GM12873 (cell line): ENCODE measurements around the gene KIF3C.

ENCODE experiments used
- TF ChIP-seq, protein P1 (sequence below): IDR thresholded peaks from 2 replicates; pipeline ENCODE4 v1.5.1; 2012; ENCODE audit warnings: low read depth, mild to moderate bottlenecking, moderate library complexity, low read length, control low read depth; ENCODE audit not compliant: insufficient read depth; ENCODE audit errors: missing control alignments

Gene KIF3C

DNA sequence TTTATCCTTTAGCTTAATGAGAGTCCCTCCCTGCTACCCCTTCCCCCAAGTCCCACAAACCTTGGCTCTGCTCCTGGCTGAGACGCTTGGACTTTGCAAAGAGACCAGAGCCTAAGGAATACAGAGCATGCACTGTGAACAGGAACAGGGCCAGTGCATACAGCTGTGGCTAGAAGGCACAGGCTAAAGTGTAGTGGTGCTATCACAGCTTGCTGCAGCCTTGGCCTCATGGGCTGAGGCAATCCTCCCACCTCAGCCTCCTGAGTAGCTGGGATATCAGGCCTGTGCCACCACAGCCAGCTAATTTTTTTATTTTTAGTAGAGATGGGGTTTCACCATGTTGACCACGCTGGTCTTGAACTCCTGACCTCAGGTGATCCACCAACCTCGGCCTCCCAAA lies 64.5 kb downstream of the KIF3C start:
- TF ChIP-seq, protein P1, sequence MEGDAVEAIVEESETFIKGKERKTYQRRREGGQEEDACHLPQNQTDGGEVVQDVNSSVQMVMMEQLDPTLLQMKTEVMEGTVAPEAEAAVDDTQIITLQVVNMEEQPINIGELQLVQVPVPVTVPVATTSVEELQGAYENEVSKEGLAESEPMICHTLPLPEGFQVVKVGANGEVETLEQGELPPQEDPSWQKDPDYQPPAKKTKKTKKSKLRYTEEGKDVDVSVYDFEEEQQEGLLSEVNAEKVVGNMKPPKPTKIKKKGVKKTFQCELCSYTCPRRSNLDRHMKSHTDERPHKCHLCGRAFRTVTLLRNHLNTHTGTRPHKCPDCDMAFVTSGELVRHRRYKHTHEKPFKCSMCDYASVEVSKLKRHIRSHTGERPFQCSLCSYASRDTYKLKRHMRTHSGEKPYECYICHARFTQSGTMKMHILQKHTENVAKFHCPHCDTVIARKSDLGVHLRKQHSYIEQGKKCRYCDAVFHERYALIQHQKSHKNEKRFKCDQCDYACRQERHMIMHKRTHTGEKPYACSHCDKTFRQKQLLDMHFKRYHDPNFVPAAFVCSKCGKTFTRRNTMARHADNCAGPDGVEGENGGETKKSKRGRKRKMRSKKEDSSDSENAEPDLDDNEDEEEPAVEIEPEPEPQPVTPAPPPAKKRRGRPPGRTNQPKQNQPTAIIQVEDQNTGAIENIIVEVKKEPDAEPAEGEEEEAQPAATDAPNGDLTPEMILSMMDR = no peak

- TF ChIP-seq, protein P1 = no peak
Measured at GRCh38 chr2:25912851-25913695, 69.2 kb downstream of the KIF3C start.

DNA sequence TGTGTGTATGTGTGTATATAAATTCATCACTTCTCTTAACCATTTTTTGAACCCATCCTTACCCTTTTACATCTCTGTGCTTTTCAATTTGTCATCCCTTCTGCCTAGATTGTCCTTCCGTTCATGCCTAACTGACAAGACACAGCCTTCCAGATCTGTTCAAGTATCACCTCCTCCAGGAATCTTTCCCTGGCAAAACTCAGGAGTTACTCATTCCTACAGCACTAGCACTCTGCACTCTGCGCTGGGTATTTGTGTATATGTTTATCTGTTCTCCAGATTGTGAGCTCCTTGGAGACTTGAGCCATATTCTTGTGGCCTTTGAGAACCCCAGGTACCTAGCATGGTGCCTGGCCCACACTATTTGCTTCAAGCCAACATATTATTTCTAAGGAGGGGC lies 77.2 kb downstream of the KIF3C start:
- TF ChIP-seq, protein P1 = no peak

GRCh38 chr2:25903216-25903776 lies 79.0 kb downstream of the KIF3C start:
- TF ChIP-seq, protein P1 = no peak

GRCh38 chr2:25899404-25899970 lies 82.8 kb downstream of the KIF3C start:
- TF ChIP-seq, protein P1 = no peak

- TF ChIP-seq, protein P1 = no peak
Measured at GRCh38 chr2:25897506-25897905, 84.8 kb downstream of the KIF3C start.

DNA sequence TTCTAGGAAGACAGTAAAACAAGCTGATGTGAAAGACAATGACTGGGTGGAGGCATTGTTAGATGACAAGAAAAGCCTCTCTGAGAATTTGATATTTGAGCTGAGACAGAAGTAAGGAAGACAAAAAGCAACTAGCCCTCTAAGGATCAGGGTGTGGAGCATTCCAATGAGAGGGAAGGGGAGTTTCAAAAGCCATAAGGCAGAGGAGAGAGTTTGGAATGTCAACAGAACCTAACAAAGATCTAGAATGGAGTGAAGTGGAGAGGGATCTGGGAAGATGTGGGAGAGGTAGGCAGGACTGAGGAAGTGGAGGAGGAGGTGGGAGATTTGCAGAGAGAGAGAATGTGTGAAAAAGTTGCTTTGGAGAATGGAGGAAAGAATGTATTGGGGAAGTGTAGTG lies 86.7 kb downstream of the KIF3C start:
- TF ChIP-seq, protein P1 = no peak
